HG03060 (cell line): ENCODE measurements around the gene LGR4.
"Not testable (repeated sequence)": the region's sequence is repeated elsewhere in the genome, so short reads cannot be mapped to it uniquely, and the experiment has no call there.

Experiments used
- ATAC-seq: cut with Tn5 transposase; IDR thresholded peaks from one replicate; pipeline ENCODE4 v1.9.1; 2021; ENCODE audit warnings: low read depth, moderate number of reproducible peaks; ENCODE audit not compliant: unreplicated experiment

Gene LGR4

GRCh38 chr11:27355575-27356104 is 117.0 kb downstream of the LGR4 start:
- ATAC-seq, result no peak

- no peak for ATAC-seq
Observed at GRCh38 chr11:27354359-27354965, 118.1 kb downstream of the LGR4 start.

GRCh38 chr11:27353593-27354358 is 118.8 kb downstream of the LGR4 start:
- no peak for ATAC-seq

- no peak for ATAC-seq
Observed at GRCh38 chr11:27352781-27353180, 119.8 kb downstream of the LGR4 start.

GRCh38 chr11:27350511-27350910 is 122.1 kb downstream of the LGR4 start:
- ATAC-seq, result no peak

- no peak for ATAC-seq
Observed at GRCh38 chr11:27349919-27350318, 122.7 kb downstream of the LGR4 start.

- ATAC-seq, result no peak
Observed at GRCh38 chr11:27348340-27348873, 124.2 kb downstream of the LGR4 start.

GRCh38 chr11:27347359-27348339 is 124.9 kb downstream of the LGR4 start:
- ATAC-seq, result no peak

- no peak for ATAC-seq
Observed at GRCh38 chr11:27339941-27340340, 132.6 kb downstream of the LGR4 start.

GRCh38 chr11:27334764-27335163 is 137.8 kb downstream of the LGR4 start:
- not testable (repeated sequence) for ATAC-seq

GRCh38 chr11:27331981-27332380 is 140.6 kb downstream of the LGR4 start:
- no peak for ATAC-seq

- no peak for ATAC-seq
Observed at GRCh38 chr11:27330633-27331270, 141.8 kb downstream of the LGR4 start.

- ATAC-seq, result no peak
Observed at GRCh38 chr11:27329867-27330632, 142.5 kb downstream of the LGR4 start.

GRCh38 chr11:27328614-27329013 is 144.0 kb downstream of the LGR4 start:
- no peak for ATAC-seq

- ATAC-seq, result not testable (repeated sequence)
Observed at GRCh38 chr11:27327064-27327463, 145.5 kb downstream of the LGR4 start.

GRCh38 chr11:27322196-27322595 is 150.4 kb downstream of the LGR4 start:
- ATAC-seq, result not testable (repeated sequence)

GRCh38 chr11:27321340-27321739 is 151.2 kb downstream of the LGR4 start:
- not testable (repeated sequence) for ATAC-seq

- ATAC-seq, result peak; percentile 100
Observed at GRCh38 chr11:27319072-27319471, 153.5 kb downstream of the LGR4 start.

- no peak for ATAC-seq
Observed at GRCh38 chr11:27317751-27318150, 154.8 kb downstream of the LGR4 start.
